Stimulated activated CD8-positive, alpha-beta memory T cell treated with anti-CD3 and anti-CD28 coated beads, Interleukin-7, amount 100 ng/mL, for 4 hours (primary cell): ENCODE data around the gene HMGCR.

ENCODE experiments used
- DNase-seq, 2 donors: peaks; one replicate each; pipeline ENCODE4 v3.0.0-alpha.2; 2020; ENCODE audit warnings: low read depth in 2 of 2

The HMGCR gene

GRCh38 chr5:75340714-75341478, 3.9 kb downstream of the HMGCR start:
- no peak for DNase-seq

- DNase-seq = no peak
These were observed 4.9 kb downstream of the HMGCR start for GRCh38 chr5:75341934-75342333.

- no peak for DNase-seq
These were observed 5.8 kb downstream of the HMGCR start for GRCh38 chr5:75342836-75343235.

GRCh38 chr5:75348241-75348640, 11.2 kb downstream of the HMGCR start:
- DNase-seq = no peak

- no peak for DNase-seq
These were observed 12.6 kb downstream of the HMGCR start for GRCh38 chr5:75349663-75350062.

- DNase-seq = no peak
These were observed 14.3 kb downstream of the HMGCR start for GRCh38 chr5:75351139-75351926.

GRCh38 chr5:75355236-75355635, 18.2 kb downstream of the HMGCR start:
- DNase-seq = no peak

GRCh38 chr5:75356719-75357118, 19.7 kb downstream of the HMGCR start:
- no peak for DNase-seq

- DNase-seq = no peak
These were observed 21.1 kb downstream of the HMGCR start for GRCh38 chr5:75358117-75358516.

- no peak for DNase-seq
These were observed 24.3 kb downstream of the HMGCR start for GRCh38 chr5:75361310-75361709.

- DNase-seq = no peak
These were observed 25.5 kb downstream of the HMGCR start for GRCh38 chr5:75362474-75362975.

GRCh38 chr5:75363111-75363510, 26.1 kb downstream of the HMGCR start:
- no peak for DNase-seq

- DNase-seq = no peak
These were observed 26.9 kb downstream of the HMGCR start for GRCh38 chr5:75363726-75364495.

- no peak for DNase-seq
These were observed 27.7 kb downstream of the HMGCR start for GRCh38 chr5:75364571-75365280.

- no peak for DNase-seq
These were observed 28.7 kb downstream of the HMGCR start for GRCh38 chr5:75365740-75366139.

- no peak for DNase-seq
These were observed 29.8 kb downstream of the HMGCR start for GRCh38 chr5:75366787-75367186.

GRCh38 chr5:75367401-75367800, 30.4 kb downstream of the HMGCR start:
- no peak for DNase-seq

GRCh38 chr5:75368391-75368790, 31.4 kb downstream of the HMGCR start:
- DNase-seq = no peak

- DNase-seq = no peak
These were observed 36.8 kb downstream of the HMGCR start for GRCh38 chr5:75373862-75374261.

- no peak for DNase-seq
These were observed 37.4 kb downstream of the HMGCR start for GRCh38 chr5:75374394-75374814.

- no peak for DNase-seq
These were observed 38.4 kb downstream of the HMGCR start for GRCh38 chr5:75375414-75375813.

GRCh38 chr5:75380099-75380498, 43.1 kb downstream of the HMGCR start:
- no peak for DNase-seq
